ENCODE results near the gene FUT7.

FUT7 gene

DNA sequence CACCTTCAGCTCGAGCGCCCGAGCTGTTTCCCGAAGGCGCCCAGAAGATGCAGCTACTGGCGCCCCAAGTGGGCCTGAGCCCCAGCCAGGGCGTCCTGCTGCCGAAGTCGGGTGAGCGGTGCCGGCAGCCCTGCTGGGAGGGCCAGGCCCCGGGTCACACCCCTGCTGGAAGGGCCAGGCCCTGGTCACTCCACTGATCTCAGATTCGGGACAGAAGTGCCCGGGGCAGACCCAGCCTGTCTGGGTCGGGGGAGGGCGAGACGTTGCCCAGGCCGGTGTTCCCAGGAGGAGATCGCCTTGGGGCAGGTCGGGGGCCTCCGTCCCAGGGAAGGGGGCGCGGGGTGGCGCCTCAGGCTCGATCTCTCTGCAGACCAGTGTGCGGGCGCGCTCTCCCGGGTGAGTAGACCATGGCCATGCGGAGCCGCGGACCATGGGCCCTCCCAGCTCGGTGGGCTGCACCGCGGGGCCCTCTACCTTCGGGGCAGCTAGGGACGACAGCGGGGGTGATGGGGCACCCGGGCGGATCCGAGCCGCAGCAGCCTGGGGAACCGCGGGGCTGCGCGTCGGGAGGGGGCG lies 46.8 kb downstream of the FUT7 start:
- no peak for DNase-seq (ENCODE audit: low spot score)
- FAIRE-seq, result no peak

DNA sequence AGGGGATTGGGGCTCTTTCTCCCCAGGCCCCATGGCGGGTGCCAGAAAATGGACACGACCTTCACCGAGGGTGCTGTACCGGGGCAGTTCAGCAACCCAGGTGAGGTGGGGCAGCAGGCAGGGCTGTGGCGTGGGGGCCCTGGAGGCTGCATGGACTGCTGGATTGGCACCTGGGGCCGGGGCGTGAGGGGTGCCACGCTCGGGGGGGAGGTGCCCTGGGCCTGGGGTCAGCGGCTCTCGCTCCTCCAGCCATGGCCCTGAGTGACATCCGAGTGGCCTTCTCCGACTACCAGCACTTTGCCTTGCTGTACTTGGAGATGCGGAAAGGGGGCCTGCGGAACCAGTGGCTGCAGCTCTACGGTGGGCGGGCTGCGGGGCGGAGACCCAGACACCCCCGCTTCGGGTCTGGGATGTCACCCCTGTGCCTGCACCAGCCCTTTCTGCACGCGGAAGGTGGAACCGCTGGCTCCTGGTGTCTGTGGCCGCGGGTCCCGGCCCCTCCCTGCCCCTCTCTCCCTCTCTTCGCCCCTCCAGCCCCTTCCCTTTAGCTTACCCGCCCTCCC lies 47.3 kb downstream of the FUT7 start:
- FAIRE-seq, result no peak
- no peak for DNase-seq (ENCODE audit: low spot score)

DNA sequence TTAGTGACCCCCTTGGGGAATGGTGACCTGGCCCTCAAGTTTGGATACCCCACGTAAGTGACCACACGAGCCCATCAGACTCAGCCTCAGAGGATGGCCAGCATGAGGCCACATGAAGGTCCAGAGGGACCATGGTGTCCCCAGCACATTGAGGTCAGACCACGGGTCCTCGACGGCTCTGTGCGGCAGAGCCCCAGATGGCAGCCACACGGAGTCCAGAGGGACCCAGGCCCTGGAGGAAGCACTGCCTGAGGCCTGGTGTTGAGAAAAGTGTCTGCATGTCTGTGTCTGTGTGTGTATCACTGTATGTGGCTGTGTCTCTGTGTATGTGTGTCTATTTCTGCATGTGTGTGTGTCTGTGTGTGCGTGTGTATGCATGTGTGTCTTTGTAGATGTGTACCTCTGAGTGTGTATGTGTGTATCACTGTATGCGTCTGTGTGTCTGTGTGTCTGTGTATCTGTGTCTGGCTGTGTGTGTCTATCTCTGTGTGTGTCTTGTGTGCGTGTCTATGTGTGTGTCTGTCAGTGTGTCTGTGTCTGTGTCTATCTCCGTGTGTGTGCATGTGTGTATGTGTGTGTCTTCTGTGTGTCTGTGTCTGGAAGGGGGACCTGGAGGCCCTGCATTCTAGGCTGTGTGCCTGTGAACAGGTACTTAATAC lies 48.1 kb downstream of the FUT7 start:
- no peak for DNase-seq (ENCODE audit: low spot score)
- FAIRE-seq, result peak; percentile 93

DNA sequence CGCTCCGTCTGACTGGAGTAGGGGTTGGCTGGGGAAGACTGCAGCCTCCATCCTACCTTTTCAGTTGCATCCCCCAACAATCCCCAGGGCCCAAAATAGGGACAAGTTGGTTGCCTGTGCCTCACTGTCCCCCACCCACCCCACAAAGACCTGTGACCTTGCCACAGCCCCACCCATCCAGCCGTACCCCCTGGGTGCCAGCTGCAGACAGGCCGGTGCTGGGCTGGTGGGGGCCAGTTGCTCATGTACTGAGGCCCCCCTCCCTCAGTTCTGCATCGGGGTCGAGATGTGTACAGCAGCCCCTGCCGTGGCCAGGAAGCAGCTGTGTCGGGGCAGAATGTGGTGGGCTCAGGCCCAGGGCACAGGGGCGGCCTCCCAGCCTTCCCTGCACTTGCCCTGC lies 48.7 kb downstream of the FUT7 start:
- DNase-seq (ENCODE audit: low spot score) (no peak), FAIRE-seq (no peak)

DNA sequence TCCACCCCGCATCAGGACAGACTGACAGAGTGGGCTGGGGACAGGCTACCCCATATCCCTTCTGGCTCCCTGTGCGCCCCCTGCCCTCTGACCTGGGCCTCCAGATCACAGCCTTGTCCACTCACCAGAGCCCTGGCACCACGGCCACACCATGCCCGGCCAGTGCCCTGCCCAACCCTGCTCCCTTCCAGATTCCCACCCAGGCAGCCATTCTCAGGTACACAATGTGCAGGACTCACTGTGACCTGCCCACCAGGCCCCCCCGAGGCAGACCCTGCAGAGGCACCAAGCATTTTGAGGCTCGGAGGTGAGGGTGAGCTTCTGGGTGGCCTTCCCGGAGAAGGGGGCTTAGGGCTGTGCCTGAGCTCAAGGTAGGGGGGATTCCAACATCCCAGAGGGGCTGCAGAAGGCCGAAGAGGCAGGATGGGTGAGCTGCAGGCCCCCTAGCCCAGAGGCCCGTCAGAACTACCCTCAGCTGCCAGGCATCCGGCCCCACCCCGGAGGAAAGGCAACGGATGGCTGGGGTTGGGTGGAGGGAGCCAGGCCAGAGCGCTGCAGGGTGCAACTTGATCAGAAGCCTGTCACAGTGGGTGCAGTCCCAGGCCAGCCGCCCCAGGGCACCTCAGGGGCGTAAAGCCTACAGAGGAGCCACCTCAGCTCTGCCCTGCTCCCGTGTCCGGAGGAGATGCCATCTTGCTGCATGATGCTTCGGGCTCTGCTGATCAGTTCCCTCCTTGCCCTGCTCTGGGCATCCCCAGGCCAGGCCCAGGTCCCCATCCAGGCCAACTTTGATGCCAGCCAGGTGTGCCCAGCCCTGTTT lies 49.4 kb downstream of the FUT7 start, which contains the start of gene LCNL1:
Gene LCNL1, plus strand, starts transcription at position 762 of the 820 bp plus-strand sequence. CDS start 594 bp downstream, outside the sequence.
- FAIRE-seq (no peak), DNase-seq (ENCODE audit: low spot score) (no peak)

DNA sequence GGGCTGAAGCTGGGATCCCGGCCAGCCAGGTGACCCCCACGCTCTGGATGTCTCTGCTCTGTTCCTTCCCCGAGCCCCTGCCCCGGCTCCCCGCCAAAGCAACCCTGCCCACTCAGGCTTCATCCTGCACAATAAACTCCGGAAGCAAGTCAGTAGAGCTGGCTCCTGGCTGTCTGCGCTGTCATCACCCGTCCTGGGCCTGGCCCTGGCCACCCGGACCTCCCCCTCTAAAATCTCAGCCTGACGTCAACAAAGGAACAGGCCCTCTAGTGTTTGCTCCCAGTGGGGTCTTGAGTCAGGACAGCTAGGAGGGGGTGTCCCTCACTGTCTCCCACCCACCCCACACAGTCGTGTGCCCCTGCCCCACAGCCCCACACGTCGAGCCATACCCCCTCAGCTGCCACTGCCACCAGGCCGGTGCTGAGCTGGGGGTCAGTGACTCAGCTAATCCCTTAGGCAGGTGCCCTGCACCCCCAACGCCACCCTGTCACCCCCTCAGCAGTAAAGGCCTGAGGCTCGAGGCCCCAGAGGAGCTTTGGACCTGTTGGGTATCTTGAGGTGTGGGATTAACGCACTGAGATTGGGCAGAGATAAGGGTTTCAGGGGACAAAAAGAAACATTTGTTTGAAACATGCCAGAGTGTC lies 50.2 kb downstream of the FUT7 start:
- no peak for FAIRE-seq

DNA sequence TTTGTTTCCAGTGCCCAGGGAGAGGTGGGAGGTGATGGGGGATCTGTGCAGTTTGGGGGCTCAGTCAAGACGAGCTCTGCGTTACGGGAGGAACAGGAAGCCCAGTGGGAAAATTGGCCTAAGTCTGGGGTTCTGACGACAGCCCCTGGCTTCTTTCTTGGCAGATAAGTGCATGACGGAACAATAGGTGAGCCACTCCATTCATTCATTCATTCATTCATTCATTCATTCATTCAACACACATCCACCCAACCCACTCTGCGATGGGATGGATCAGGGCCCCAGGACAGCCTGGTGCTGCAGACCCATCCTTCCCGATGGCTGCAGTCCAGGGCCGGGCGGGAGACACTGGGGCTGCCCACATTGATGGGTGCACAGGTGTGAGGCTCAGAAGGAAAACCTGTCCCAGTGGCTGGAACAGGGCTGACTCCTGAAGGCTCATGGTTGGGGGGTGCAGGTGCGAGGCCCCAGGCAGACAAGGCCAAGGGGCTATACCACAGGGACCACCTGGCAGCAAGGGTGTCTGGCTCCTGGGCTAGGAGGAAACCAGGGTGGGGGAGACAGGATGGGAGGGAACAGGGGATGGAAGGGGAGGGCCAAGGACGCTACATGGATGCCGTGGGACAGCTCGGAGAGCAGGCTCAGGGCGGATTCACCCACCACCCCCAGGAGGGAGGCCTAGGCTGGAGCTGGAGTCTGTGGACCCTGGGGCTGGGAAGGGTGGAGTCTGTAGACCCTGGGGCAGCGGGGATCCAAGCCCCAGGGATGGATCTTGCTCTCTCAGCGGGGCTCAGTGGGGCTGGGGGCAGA lies 51.0 kb downstream of the FUT7 start:
- FAIRE-seq (no peak), DNase-seq (ENCODE audit: low spot score) (no peak)

More for the DNA sequence above, 50.2 kb downstream of the FUT7 start:
- DNase-seq (ENCODE audit: low spot score), result no peak

All from urothelium cell line (cell line).